T-helper 1 cell treated with Interleukin-12 subunit alpha and Interleukin-12 subunit beta and Interleukin-4 antibody, amounts not matched to agents 30 μg/mL and 1 μg/mL, for 36 hours (primary cell): Measurements from ENCODE around the gene MAST2.
"Not testable (repeated sequence)": the region's sequence is repeated elsewhere in the genome, so short reads cannot be mapped to it uniquely, and the experiment has no call there.

Experiments used
- H3K27ac Mint-ChIP-seq: one replicate; pipeline ENCODE4 v1.8.0; 2021; ENCODE audit warnings: mild to moderate bottlenecking, mixed read lengths
- H3K27me3 Mint-ChIP-seq: one replicate; pipeline ENCODE4 v1.8.0; 2021; ENCODE audit warnings: low read depth, mixed read lengths
- H3K36me3 Mint-ChIP-seq: one replicate; pipeline ENCODE4 v1.8.0; 2021; ENCODE audit warnings: low read depth, mixed read lengths
- H3K4me1 Mint-ChIP-seq: one replicate; pipeline ENCODE4 v1.8.0; 2021; ENCODE audit warnings: low read depth, mixed read lengths
- H3K4me3 Mint-ChIP-seq: one replicate; pipeline ENCODE4 v1.8.0; 2021; ENCODE audit warnings: mild to moderate bottlenecking, moderate library complexity, mixed read lengths
- H3K9me3 Mint-ChIP-seq: one replicate; pipeline ENCODE4 v1.8.0; 2021; ENCODE audit warnings: mixed read lengths

Gene MAST2

GRCh38 chr1:45800899-45801298 is 2.5 kb upstream of the MAST2 start:
- Mint-ChIP-seq H3K27ac (no peak overlapping the region), H3K36me3 (peaks cover 2% of the 10 kb centered on the region), H3K9me3 (no peaks in the 10 kb centered on the region), H3K4me1 (peaks cover 28% of the 10 kb centered on the region), H3K4me3 (no peak overlapping the region), H3K27me3 (peaks cover 3% of the 10 kb centered on the region)

GRCh38 chr1:45802343-45803298 is 791 bp upstream of the MAST2 start:
- H3K36me3 Mint-ChIP-seq: peaks cover 8% of the 10 kb centered on the region
- peak overlapping the region; percentile 82 for H3K27ac Mint-ChIP-seq
- H3K4me3 Mint-ChIP-seq: peak overlapping the region; percentile 83
- H3K4me1 Mint-ChIP-seq: peaks cover 31% of the 10 kb centered on the region
- H3K9me3 Mint-ChIP-seq: no peaks in the 10 kb centered on the region
- H3K27me3 Mint-ChIP-seq: no peaks in the 10 kb centered on the region

- H3K36me3 Mint-ChIP-seq: peaks cover 11% of the 10 kb centered on the region
- peak overlapping the region; percentile 97 for H3K4me3 Mint-ChIP-seq
- H3K27ac Mint-ChIP-seq: peak overlapping the region; percentile 83
- H3K27me3 Mint-ChIP-seq, H3K9me3 Mint-ChIP-seq: not testable (repeated sequence)
- H3K4me1 Mint-ChIP-seq: peaks cover 31% of the 10 kb centered on the region
These were observed 613 bp downstream of the MAST2 start for GRCh38 chr1:45803781-45804668.

- Mint-ChIP-seq H3K4me1 (peaks cover 31% of the 10 kb centered on the region), H3K9me3 (no peaks in the 10 kb centered on the region), H3K27ac (no peak overlapping the region), H3K4me3 (peak overlapping the region; percentile 97), H3K27me3 (no peaks in the 10 kb centered on the region), H3K36me3 (peaks cover 11% of the 10 kb centered on the region)
These were observed 1.2 kb downstream of the MAST2 start for GRCh38 chr1:45804669-45804969.

GRCh38 chr1:45806129-45806528 is 2.7 kb downstream of the MAST2 start:
- Mint-ChIP-seq H3K4me1 (peaks cover 31% of the 10 kb centered on the region), H3K27me3 (no peaks in the 10 kb centered on the region), H3K9me3 (no peaks in the 10 kb centered on the region), H3K4me3 (no peak overlapping the region), H3K36me3 (peaks cover 11% of the 10 kb centered on the region), H3K27ac (no peak overlapping the region)

- H3K9me3 Mint-ChIP-seq: no peaks in the 10 kb centered on the region
- no peaks in the 10 kb centered on the region for H3K27me3 Mint-ChIP-seq
- no peak overlapping the region for H3K4me3 Mint-ChIP-seq
- H3K4me1 Mint-ChIP-seq: peaks cover 12% of the 10 kb centered on the region
- H3K36me3 Mint-ChIP-seq: peaks cover 14% of the 10 kb centered on the region
- H3K27ac Mint-ChIP-seq: no peak overlapping the region
These were observed 6.3 kb downstream of the MAST2 start for GRCh38 chr1:45809761-45810160.

GRCh38 chr1:45814776-45815175 is 11.4 kb downstream of the MAST2 start:
- no peaks in the 10 kb centered on the region for H3K27me3 Mint-ChIP-seq
- H3K36me3 Mint-ChIP-seq: peaks cover 15% of the 10 kb centered on the region
- H3K4me3 Mint-ChIP-seq: no peak overlapping the region
- H3K27ac Mint-ChIP-seq: no peak overlapping the region
- peaks cover 2% of the 10 kb centered on the region for H3K4me1 Mint-ChIP-seq
- no peaks in the 10 kb centered on the region for H3K9me3 Mint-ChIP-seq

GRCh38 chr1:45815667-45816458 is 12.5 kb downstream of the MAST2 start:
- Mint-ChIP-seq H3K4me1 (peaks cover 2% of the 10 kb centered on the region), H3K9me3 (no peaks in the 10 kb centered on the region), H3K36me3 (peaks cover 15% of the 10 kb centered on the region), H3K4me3 (no peak overlapping the region), H3K27me3 (no peaks in the 10 kb centered on the region), H3K27ac (no peak overlapping the region)

GRCh38 chr1:45820173-45820572 is 16.8 kb downstream of the MAST2 start:
- no peak overlapping the region for H3K4me3 Mint-ChIP-seq
- no peaks in the 10 kb centered on the region for H3K27me3 Mint-ChIP-seq
- no peaks in the 10 kb centered on the region for H3K9me3 Mint-ChIP-seq
- no peak overlapping the region for H3K27ac Mint-ChIP-seq
- H3K36me3 Mint-ChIP-seq: peaks cover 15% of the 10 kb centered on the region
- peaks cover 7% of the 10 kb centered on the region for H3K4me1 Mint-ChIP-seq

GRCh38 chr1:45820788-45821187 is 17.4 kb downstream of the MAST2 start:
- no peak overlapping the region for H3K4me3 Mint-ChIP-seq

GRCh38 chr1:45822644-45823043 is 19.2 kb downstream of the MAST2 start:
- peaks cover 10% of the 10 kb centered on the region for H3K36me3 Mint-ChIP-seq
- H3K27ac Mint-ChIP-seq: no peak overlapping the region
- no peaks in the 10 kb centered on the region for H3K27me3 Mint-ChIP-seq
- H3K9me3 Mint-ChIP-seq: no peaks in the 10 kb centered on the region
- peaks cover 7% of the 10 kb centered on the region for H3K4me1 Mint-ChIP-seq
- H3K4me3 Mint-ChIP-seq: no peak overlapping the region

More at GRCh38 chr1:45820788-45821187, 17.4 kb downstream of the MAST2 start:
- H3K27me3 Mint-ChIP-seq: no peaks in the 10 kb centered on the region
- peaks cover 7% of the 10 kb centered on the region for H3K4me1 Mint-ChIP-seq
- H3K27ac Mint-ChIP-seq: no peak overlapping the region
- no peaks in the 10 kb centered on the region for H3K9me3 Mint-ChIP-seq
- peaks cover 14% of the 10 kb centered on the region for H3K36me3 Mint-ChIP-seq

- Mint-ChIP-seq H3K27ac (no peak overlapping the region), H3K4me1 (peaks cover 8% of the 10 kb centered on the region), H3K4me3 (no peak overlapping the region), H3K27me3 (no peaks in the 10 kb centered on the region), H3K9me3 (no peaks in the 10 kb centered on the region), H3K36me3 (peaks cover 7% of the 10 kb centered on the region)
These were observed 21.2 kb downstream of the MAST2 start for GRCh38 chr1:45824607-45825006.

- H3K36me3 Mint-ChIP-seq: peaks cover 15% of the 10 kb centered on the region
- H3K27me3 Mint-ChIP-seq: no peaks in the 10 kb centered on the region
- peaks cover 8% of the 10 kb centered on the region for H3K4me1 Mint-ChIP-seq
- no peak overlapping the region for H3K4me3 Mint-ChIP-seq
- H3K9me3 Mint-ChIP-seq: no peaks in the 10 kb centered on the region
- no peak overlapping the region for H3K27ac Mint-ChIP-seq
These were observed 23.8 kb downstream of the MAST2 start for GRCh38 chr1:45827256-45827655.

GRCh38 chr1:45828841-45829240 is 25.4 kb downstream of the MAST2 start:
- H3K27me3 Mint-ChIP-seq: no peaks in the 10 kb centered on the region
- peaks cover 20% of the 10 kb centered on the region for H3K36me3 Mint-ChIP-seq

More at GRCh38 chr1:45828841-45829240, 25.4 kb downstream of the MAST2 start:
- no peak overlapping the region for H3K27ac Mint-ChIP-seq
- H3K4me3 Mint-ChIP-seq: no peak overlapping the region
- no peaks in the 10 kb centered on the region for H3K9me3 Mint-ChIP-seq
- peaks cover 6% of the 10 kb centered on the region for H3K4me1 Mint-ChIP-seq
